H1 (cell line): ENCODE data around the gene TFRC. TPM values are rescaled to one million over a fixed set of nuclear protein-coding genes. Genes with fewer than 3 reads are reported as not detected.

Experiments used
- CTCF ChIA-PET: fragments of 300-600 bp; sonication (Branson Sonifier 250); formaldehyde crosslinking; loops from one replicate; lab custom pipeline; 2021; ENCODE audit not compliant: partially characterized antibody; lab: Charles Lee
- POLR2A ChIA-PET: fragments of 300-600 bp; sonication (Branson Sonifier 250); formaldehyde crosslinking; loops from one replicate; lab custom pipeline; 2021; ENCODE audit warnings: inconsistent platforms; ENCODE audit not compliant: partially characterized antibody; lab: Charles Lee
- DNase-seq, 2 experiments: peaks; one replicate each; pipeline versions ENCODE4 v3.0.0 to v3.0.0-alpha.2; 2010 to 2022; ENCODE audit warnings: low spot score in 2 of 2, low read depth in 1 of 2, mixed read lengths in 1 of 2
- FAIRE-seq: peaks from 2 replicates; lab custom pipeline; 2011; peaks lifted over from hg19 to GRCh38; lab: Jason Lieb, UNC
- H2AFZ ChIP-seq: 2 replicates; pipeline ENCODE4 v1.8.1; 2012; ENCODE audit warnings: low read length, inconsistent platforms
- H2AK5ac ChIP-seq: 2 replicates; pipeline ENCODE4 v1.6.1; 2013; ENCODE audit warnings: low read depth, low read length
- H2BK120ac ChIP-seq: replicated peaks from 2 replicates; pipeline ENCODE3; 2013; ENCODE audit warnings: low read depth, low read length, inconsistent platforms
- H2BK12ac ChIP-seq: 2 replicates; pipeline ENCODE4 v1.6.1; 2013; ENCODE audit warnings: low read depth, low read length
- H2BK15ac ChIP-seq: 2 replicates; pipeline ENCODE4 v1.6.1; 2013; ENCODE audit warnings: low read length
- H2BK20ac ChIP-seq: 2 replicates; pipeline ENCODE4 v1.6.1; 2013; ENCODE audit warnings: low read length
- H2BK5ac ChIP-seq: 2 replicates; pipeline ENCODE4 v1.6.1; 2013; ENCODE audit warnings: low read depth, low read length
- H3K14ac ChIP-seq: 2 replicates; pipeline ENCODE4 v1.6.1; 2013; ENCODE audit warnings: inconsistent platforms; ENCODE audit not compliant: insufficient read length
- H3K18ac ChIP-seq: 2 replicates; pipeline ENCODE4 v1.6.1; 2013; ENCODE audit warnings: low read length; ENCODE audit errors: extremely low read depth
- H3K23ac ChIP-seq: 2 replicates; pipeline ENCODE4 v1.6.1; 2013; ENCODE audit warnings: inconsistent platforms; ENCODE audit not compliant: insufficient read length
- H3K23me2 ChIP-seq: 2 replicates; pipeline ENCODE4 v1.6.1; 2013; ENCODE audit warnings: low read depth, low read length
- H3K27ac ChIP-seq: 2 replicates; pipeline ENCODE4 v1.6.1; 2011; ENCODE audit warnings: low read depth, low read length, inconsistent platforms
- H3K27me3 ChIP-seq, 4 experiments: replicated peaks in 1 of 4; 1 replicate in 1 of 4; 2 replicates in 3 of 4; pipeline versions ENCODE4 v1.6.1 to v1.8.1; 2011 to 2013; ENCODE audit warnings: low read length in 3 of 4, mild to moderate bottlenecking in 3 of 4, inconsistent platforms in 2 of 4, mixed read lengths in 2 of 4, moderate library complexity in 1 of 4; ENCODE audit not compliant: control insufficient read depth in 3 of 4, insufficient read depth in 3 of 4; ENCODE audit errors: extremely low read depth in 1 of 4
- H3K36me3 ChIP-seq, 4 experiments: 2 replicates each; pipeline versions ENCODE4 v1.6.1 to v1.8.1; 2011 to 2013; ENCODE audit warnings: mild to moderate bottlenecking in 4 of 4, low read length in 3 of 4, moderate library complexity in 2 of 4, control low read depth in 1 of 4, inconsistent platforms in 1 of 4; ENCODE audit not compliant: insufficient read depth in 4 of 4, control insufficient read depth in 2 of 4
- H3K4ac ChIP-seq: replicated peaks from 2 replicates; pipeline ENCODE3; 2013; ENCODE audit warnings: low read length, low read depth, mixed read lengths, inconsistent platforms; ENCODE audit not compliant: insufficient read length
- H3K4me1 ChIP-seq, 4 experiments: replicated peaks in 1 of 4; 1 replicate in 1 of 4; 2 replicates in 3 of 4; pipeline versions ENCODE4 v1.6.1 to v1.8.1; 2011 to 2013; ENCODE audit warnings: low read length in 3 of 4, inconsistent platforms in 2 of 4, mixed read lengths in 1 of 4; ENCODE audit not compliant: insufficient read depth in 4 of 4, control insufficient read depth in 3 of 4
- H3K4me2 ChIP-seq, 2 experiments: 2 replicates each; pipeline versions ENCODE4 v1.6.1 to v1.8.1; 2011 to 2013; ENCODE audit warnings: low read depth in 2 of 2, low read length in 2 of 2, control low read depth in 1 of 2, inconsistent platforms in 1 of 2, mild to moderate bottlenecking in 1 of 2; ENCODE audit not compliant: insufficient read depth in 1 of 2
- H3K4me3 ChIP-seq, 4 experiments: fragments of 200-600, 300-600 bp in 1 of 4; sonication (generic), shearing (Covaris generic), sonication (Bioruptor Twin) in 1 of 4; 2 replicates each; pipeline versions ENCODE4 v1.5.1 to v1.8.1; 2011 to 2016; ENCODE audit warnings: low read length in 4 of 4, low read depth in 3 of 4, control low read depth in 2 of 4, inconsistent platforms in 2 of 4, mild to moderate bottlenecking in 2 of 4, mixed read lengths in 1 of 4, moderate library complexity in 1 of 4; ENCODE audit not compliant: insufficient read depth in 2 of 4; ENCODE audit errors: extremely low read depth in 1 of 4
- H3K56ac ChIP-seq: replicated peaks from 2 replicates; pipeline ENCODE3; 2013; ENCODE audit warnings: low read depth, mild to moderate bottlenecking, mixed read lengths, low read length, inconsistent platforms; ENCODE audit not compliant: insufficient read length
- H3K79me1 ChIP-seq: 2 replicates; pipeline ENCODE4 v1.6.1; 2013; ENCODE audit warnings: low read depth, low read length, control low read depth
- H3K79me2 ChIP-seq, 2 experiments: 2 replicates each; pipeline versions ENCODE4 v1.6.1 to v1.8.1; 2012 to 2013; ENCODE audit warnings: low read length in 2 of 2, mild to moderate bottlenecking in 2 of 2, inconsistent platforms in 1 of 2; ENCODE audit not compliant: insufficient read depth in 2 of 2, control insufficient read depth in 1 of 2
- H3K9ac ChIP-seq, 4 experiments: replicated peaks in 1 of 4; 1 replicate in 1 of 4; 2 replicates in 3 of 4; pipeline versions ENCODE4 v1.6.1 to v1.8.1; 2011 to 2013; ENCODE audit warnings: low read depth in 3 of 4, low read length in 3 of 4, control low read depth in 2 of 4, mild to moderate bottlenecking in 2 of 4, moderate library complexity in 2 of 4, inconsistent platforms in 1 of 4; ENCODE audit errors: extremely low read depth in 1 of 4
- H3K9me3 ChIP-seq, 2 experiments: 2 replicates each; pipeline versions ENCODE4 v1.6.1 to v1.8.1; 2012 to 2013; ENCODE audit warnings: mild to moderate bottlenecking in 2 of 2, moderate library complexity in 2 of 2, control low read depth in 1 of 2, inconsistent platforms in 1 of 2, low read depth in 1 of 2, low read length in 1 of 2, mixed read lengths in 1 of 2; ENCODE audit not compliant: insufficient read depth in 2 of 2
- H4K20me1 ChIP-seq, 2 experiments: replicated peaks in 1 of 2; 2 replicates each; pipeline versions ENCODE3 to v1.8.1; 2011 to 2013; ENCODE audit warnings: inconsistent platforms in 2 of 2, low read length in 2 of 2, mild to moderate bottlenecking in 1 of 2; ENCODE audit not compliant: insufficient read depth in 2 of 2, control insufficient read depth in 1 of 2
- H4K5ac ChIP-seq: 2 replicates; pipeline ENCODE4 v1.6.1; 2013; ENCODE audit warnings: low read length, low read depth, mixed read lengths, inconsistent platforms; ENCODE audit not compliant: insufficient read length
- H4K8ac ChIP-seq: 2 replicates; pipeline ENCODE4 v1.8.0; 2013; ENCODE audit warnings: mild to moderate bottlenecking, moderate library complexity, low read length, inconsistent platforms; ENCODE audit not compliant: insufficient read depth; ENCODE audit errors: extremely low read depth
- H4K91ac ChIP-seq: replicated peaks from 2 replicates; pipeline ENCODE3; 2013; ENCODE audit warnings: low read length, mixed read lengths, inconsistent platforms; ENCODE audit not compliant: insufficient read length
- FOSL1 ChIP-seq: IDR thresholded peaks from 2 replicates; pipeline ENCODE4 v1.6.1; 2011; ENCODE audit warnings: mild to moderate bottlenecking, low read depth, low read length, moderate library complexity; ENCODE audit not compliant: insufficient read depth
- NANOG ChIP-seq: IDR thresholded peaks from 2 replicates; pipeline ENCODE4 v1.6.1; 2011; ENCODE audit warnings: low read length, low read depth, mild to moderate bottlenecking, inconsistent platforms; ENCODE audit not compliant: insufficient read depth, poor library complexity, severe bottlenecking
- SAP30 ChIP-seq: fragments of 300-600 bp; sonication (generic); IDR thresholded peaks from 2 replicates; pipeline ENCODE4 v1.7.1; 2012; ENCODE audit warnings: low read length, moderate library complexity, mild to moderate bottlenecking, inconsistent platforms; ENCODE audit not compliant: insufficient read depth, insufficient replicate concordance
- SP1 ChIP-seq: IDR thresholded peaks from 2 replicates; pipeline ENCODE4 v1.6.1; 2011; ENCODE audit warnings: low read depth, low read length
- SRF ChIP-seq: IDR thresholded peaks from 2 replicates; pipeline ENCODE4 v1.6.1; 2011; ENCODE audit warnings: mild to moderate bottlenecking, low read depth, low read length, moderate library complexity
- TAF1 ChIP-seq: IDR thresholded peaks from 2 replicates; pipeline ENCODE4 v1.6.1; 2011; ENCODE audit warnings: mild to moderate bottlenecking, low read depth, low read length
- TEAD4 ChIP-seq: IDR thresholded peaks from 2 replicates; pipeline ENCODE4 v1.6.1; 2012; ENCODE audit warnings: low read depth, low read length, inconsistent platforms, mixed read lengths
- WGBS, 2 experiments: shearing (Covaris generic) in 1 of 2; methylation state at CpG; one replicate each; pipeline versions ENCODE4 v1.1.6 to v1.1.7; 2013 to 2015; ENCODE audit warnings: low lambda C conversion rate in 2 of 2, mixed read lengths in 2 of 2, inconsistent platforms in 1 of 2, low coverage in 1 of 2, missing lambda C conversion rate in 1 of 2; ENCODE audit not compliant: insufficient replicate concordance in 2 of 2, insufficient coverage in 1 of 2, insufficient read length in 1 of 2; ENCODE audit errors: extremely low coverage in 1 of 2, missing lambda C conversion rate in 1 of 2; 5-methylcytosine and 5-hydroxymethylcytosine counted together
- polyA plus RNA-seq, 7 experiments: library from polyadenylated mRNA; depleted of rRNA in 3 of 7; stranded (reverse) in 5 of 7; unstranded in 2 of 7; fragments of >200 nt in 5 of 7; fragments of 200-250 nt in 2 of 7; gene quantifications; 1 replicate in 5 of 7; 2 replicates in 1 of 7; 4 replicates in 1 of 7; pipeline versions ENCODE4 v1.2.1 to v1.2.3, GENCODE V29; 2011 to 2013; ENCODE audit warnings: missing spikeins in 2 of 7, mixed read lengths in 2 of 7
- total RNA-seq: library from RNA; stranded (reverse); fragmentation: NEBNext Ultra II Directional; extraction: Animal tissue kit (Norgen Biotek cat#: 25700); gene quantifications from 2 replicates; pipeline ENCODE4 v1.2.1, GENCODE V29; 2021

Gene TFRC
- total and polyA plus RNA-seq, 2 of the 8 experiments (the other 6 are each of a cell fraction or from before 2014, with no cell fraction given), result 67.3 to 161 TPM

GRCh38 chr3:196016059-196016458 lies 65.8 kb downstream of the TFRC start:
- WGBS, 2 experiments, result 83% methylated on average over 1 of the region's 1 CpG; no CpG with 5 or more reads in 1 of the 2 experiments
- Histone ChIP-seq H3K4me3 (no peak overlapping the region), H3K9ac (no peak overlapping the region), H2BK12ac (no peak overlapping the region), H3K27me3 (no peaks in the 10 kb centered on the region), H2BK20ac (no peak overlapping the region), H3K9me3 (no peaks in the 10 kb centered on the region; a peak in 1 of 4 replicates), H3K79me1 (no peaks in the 10 kb centered on the region), H3K14ac (no peak overlapping the region), H2AFZ (no peak overlapping the region), H4K5ac (no peak overlapping the region), H4K20me1 (no peaks in the 10 kb centered on the region), H2BK15ac (no peak overlapping the region), H3K27ac (no peak overlapping the region), H4K8ac (no peak overlapping the region), H4K91ac (no peak overlapping the region), H2BK120ac (no peak overlapping the region), H3K4ac (no peak overlapping the region), H2AK5ac (no peak overlapping the region), H3K79me2 (no peaks in the 10 kb centered on the region), H2BK5ac (no peak overlapping the region), H3K23ac (no peak overlapping the region), H3K4me2 (no peak overlapping the region), H3K23me2 (no peaks in the 10 kb centered on the region), H3K56ac (no peak overlapping the region), H3K36me3 (no peaks in the 10 kb centered on the region), H3K18ac (no peak overlapping the region), H3K4me1 (no peaks in the 10 kb centered on the region)
- ChIA-PET CTCF (interaction anchor here (1.0 to 1.4 kb wide), 4 partner anchors 14 to 181 kb away, joined by 3 read pairs; no protein-coding TSS in a partner anchor), POLR2A (no interaction called here)
- DNase-seq (no peak), FAIRE-seq (no peak)
- no peak for TF ChIP-seq NANOG
- TF ChIP-seq TAF1, result no peak
- no peak for TF ChIP-seq SRF
- TF ChIP-seq SP1, result no peak
- no peak for TF ChIP-seq TEAD4
- TF ChIP-seq SAP30, result no peak
- no peak for TF ChIP-seq FOSL1
